Thyroid gland (tissue), 4 donors: ENCODE measurements around the gene ZNF136. TPM values are rescaled to one million over a fixed set of nuclear protein-coding genes. Genes with fewer than 3 reads are reported as not detected.

Source experiments
- DNase-seq, 2 donors: peaks; one replicate each; pipeline ENCODE4 v3.0.0-alpha.2; 2019
- H3K27ac ChIP-seq, 3 donors: fragments of 200-600 bp; sonication (generic); 1 replicate in 2 of 3; 2 replicates in 1 of 3; pipeline ENCODE4 v1.5.1; 2016 to 2019; ENCODE audit warnings: mild to moderate bottlenecking in 1 of 3, moderate library complexity in 1 of 3
- H3K27me3 ChIP-seq: fragments of 200-600 bp; sonication (generic); one replicate; pipeline ENCODE4 v1.5.1; 2019
- H3K36me3 ChIP-seq, 2 donors: fragments of 200-600 bp; sonication (generic); one replicate each; pipeline ENCODE4 v1.5.1; 2016 to 2019
- H3K4me1 ChIP-seq, 2 donors: fragments of 200-600 bp; sonication (generic); one replicate each; pipeline ENCODE4 v1.5.1; 2017 to 2019
- H3K4me3 ChIP-seq, 3 donors: fragments of 200-600 bp; sonication (generic); replicated peaks in 1 of 3; 1 replicate in 2 of 3; 2 replicates in 1 of 3; pipeline ENCODE4 v1.5.1; 2016; ENCODE audit warnings: mild to moderate bottlenecking in 1 of 3
- H3K9me3 ChIP-seq: fragments of 200-600 bp; sonication (generic); one replicate; pipeline ENCODE4 v1.5.1; 2017
- POLR2A ChIP-seq, 2 donors: fragments of 450-650 bp; IDR thresholded peaks; one replicate each; pipeline ENCODE4 v1.6.1; 2017; ENCODE audit warnings: antibody characterized with exemption in 2 of 2, mild to moderate bottlenecking in 2 of 2, moderate library complexity in 1 of 2
- WGBS, 2 donors: methylation state at CpG; one replicate each; pipeline ENCODE4 v1.1.5; 2017; 5-methylcytosine and 5-hydroxymethylcytosine counted together
- intact Hi-C: fragments of 100-400 bp; cut with DNase I; formaldehyde crosslinking; loops from one replicate; pipeline ENCODE4 v1.15.1; 2023
- total RNA-seq, 4 donors: library from RNA; depleted of rRNA; stranded (reverse); fragments of >200 nt; gene quantifications; one replicate each; pipeline ENCODE4 v1.2.3, GENCODE V29; 2016
- TF ChIP-seq, protein P1 (sequence below), 6 experiments: fragments of 200-600 bp in 3 of 6; fragments of 450-650 bp in 3 of 6; sonication (generic) in 3 of 6; IDR thresholded peaks; one replicate each; pipeline ENCODE4 v1.5.1; 2016 to 2019; ENCODE audit warnings: antibody characterized with exemption in 6 of 6, mild to moderate bottlenecking in 2 of 6, inconsistent platforms in 1 of 6, moderate library complexity in 1 of 6

ZNF136 gene
- total RNA-seq, 4 donors from 2014 or later, result 17.6 to 30.2 (median 19.1) TPM

DNA sequence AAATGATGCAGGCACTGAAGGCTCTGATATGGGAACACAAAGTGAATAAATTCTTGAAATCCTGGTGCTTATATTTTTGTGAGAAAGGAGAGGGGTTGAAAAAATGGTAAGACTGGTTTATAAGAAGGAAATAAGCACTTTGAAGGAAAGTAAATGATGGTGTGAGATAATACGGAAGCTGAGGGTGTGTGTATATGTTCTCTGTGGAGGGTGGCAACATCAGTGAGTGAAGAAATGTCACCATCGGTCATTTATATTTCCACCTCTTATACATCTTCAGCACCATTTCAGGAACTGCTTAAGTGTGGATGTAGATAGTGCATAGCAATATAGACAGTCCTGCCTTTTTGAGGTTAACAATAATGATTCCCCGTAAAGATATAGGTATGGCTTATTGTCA is 17.5 kb downstream of the ZNF136 start:
- no peak for DNase-seq
- TF ChIP-seq, protein P1, sequence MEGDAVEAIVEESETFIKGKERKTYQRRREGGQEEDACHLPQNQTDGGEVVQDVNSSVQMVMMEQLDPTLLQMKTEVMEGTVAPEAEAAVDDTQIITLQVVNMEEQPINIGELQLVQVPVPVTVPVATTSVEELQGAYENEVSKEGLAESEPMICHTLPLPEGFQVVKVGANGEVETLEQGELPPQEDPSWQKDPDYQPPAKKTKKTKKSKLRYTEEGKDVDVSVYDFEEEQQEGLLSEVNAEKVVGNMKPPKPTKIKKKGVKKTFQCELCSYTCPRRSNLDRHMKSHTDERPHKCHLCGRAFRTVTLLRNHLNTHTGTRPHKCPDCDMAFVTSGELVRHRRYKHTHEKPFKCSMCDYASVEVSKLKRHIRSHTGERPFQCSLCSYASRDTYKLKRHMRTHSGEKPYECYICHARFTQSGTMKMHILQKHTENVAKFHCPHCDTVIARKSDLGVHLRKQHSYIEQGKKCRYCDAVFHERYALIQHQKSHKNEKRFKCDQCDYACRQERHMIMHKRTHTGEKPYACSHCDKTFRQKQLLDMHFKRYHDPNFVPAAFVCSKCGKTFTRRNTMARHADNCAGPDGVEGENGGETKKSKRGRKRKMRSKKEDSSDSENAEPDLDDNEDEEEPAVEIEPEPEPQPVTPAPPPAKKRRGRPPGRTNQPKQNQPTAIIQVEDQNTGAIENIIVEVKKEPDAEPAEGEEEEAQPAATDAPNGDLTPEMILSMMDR (IDR thresholded peaks at IDR 0.05), result no peak
- no peak for TF ChIP-seq POLR2A (IDR thresholded peaks at IDR 0.05)
- Histone ChIP-seq H3K27ac (no peak overlapping the region), H3K27me3 (no peaks in the 10 kb centered on the region), H3K4me3 (no peak overlapping the region), H3K4me1 (no peaks in the 10 kb centered on the region), H3K9me3 (no peaks in the 10 kb centered on the region), H3K36me3 (no peaks in the 10 kb centered on the region)
- WGBS, 2 donors, result 95 to 96% methylated on average over 3 of the region's 3 CpGs
- intact Hi-C loops, result no loop called here

DNA sequence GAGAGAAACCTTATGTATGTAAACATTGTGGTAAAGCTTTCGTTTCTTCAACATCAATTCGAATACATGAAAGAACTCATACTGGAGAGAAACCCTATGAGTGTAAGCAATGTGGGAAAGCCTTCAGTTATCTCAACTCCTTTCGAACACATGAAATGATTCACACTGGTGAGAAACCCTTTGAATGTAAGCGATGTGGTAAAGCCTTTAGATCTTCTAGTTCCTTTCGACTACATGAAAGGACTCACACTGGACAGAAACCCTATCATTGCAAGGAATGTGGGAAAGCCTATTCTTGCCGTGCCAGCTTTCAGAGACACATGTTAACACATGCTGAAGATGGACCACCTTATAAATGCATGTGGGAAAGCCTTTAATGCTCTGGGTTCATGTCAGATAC is 24.7 kb downstream of the ZNF136 start:
- Histone ChIP-seq H3K36me3 (peaks cover 31 to 38% of the 10 kb centered on the region in 2 donors), H3K4me3 (no peak overlapping the region), H3K27me3 (no peaks in the 10 kb centered on the region), H3K9me3 (peaks cover 5% of the 10 kb centered on the region), H3K4me1 (no peaks in the 10 kb centered on the region), H3K27ac (no peak overlapping the region)
- 97% methylated on average over 6 of the region's 6 CpGs for WGBS, 2 donors
- DNase-seq, result no peak
- intact Hi-C loops, result no loop called here
- TF ChIP-seq, protein P1 (IDR thresholded peaks at IDR 0.05), result no peak
- no peak for TF ChIP-seq POLR2A (IDR thresholded peaks at IDR 0.05)

DNA sequence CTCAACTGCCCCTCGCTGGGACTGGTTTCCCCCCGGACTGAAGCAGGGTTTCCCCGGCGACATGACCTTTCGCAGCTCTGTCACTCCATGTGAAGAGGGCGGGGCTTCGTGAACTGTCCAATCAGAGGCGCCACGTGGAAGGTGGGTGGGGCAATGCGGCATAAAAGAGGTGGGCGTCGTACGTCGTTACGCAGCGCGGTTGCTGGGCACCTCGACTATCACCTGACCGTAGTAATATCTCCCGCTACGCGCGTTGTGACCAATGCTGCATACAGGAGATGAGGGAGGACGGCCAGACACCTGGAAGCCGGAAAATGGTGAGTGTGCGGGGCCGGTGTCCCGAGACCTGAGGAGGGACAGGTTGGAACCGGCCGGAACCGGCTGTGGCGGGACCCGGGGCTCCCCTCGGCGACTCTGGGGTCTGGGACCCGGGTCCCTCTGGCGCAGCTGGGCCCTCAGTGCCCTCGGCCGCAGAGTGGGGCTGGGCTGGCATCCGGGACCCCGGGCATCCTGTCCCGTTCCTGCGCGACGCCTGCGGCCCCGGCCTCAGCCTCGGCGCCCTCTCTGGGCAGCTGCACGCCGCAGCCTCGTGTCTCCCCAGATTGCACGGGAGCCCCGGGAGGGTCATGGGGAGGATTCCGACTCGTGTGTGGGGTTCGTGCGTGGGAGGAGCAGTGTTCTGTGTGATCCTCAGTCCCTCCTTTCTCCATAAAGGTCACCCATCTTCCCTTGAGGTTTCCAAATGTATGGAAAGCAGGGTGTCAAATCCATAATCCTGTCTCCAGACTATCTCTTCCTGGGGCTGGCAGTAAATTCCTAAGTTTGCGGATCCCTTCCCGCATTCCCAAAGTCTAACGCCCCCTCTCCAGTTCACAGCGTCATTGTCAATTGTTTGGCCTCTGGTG is 32.2 kb downstream of the ZNF136 start:
- WGBS, 2 donors, result 0 to 1% methylated on average over 11 to 28 of the region's 62 CpGs
- H3K27me3 ChIP-seq, result no peaks in the 10 kb centered on the region
- peak in 1 of 2 donors; percentile 94 for TF ChIP-seq POLR2A (IDR thresholded peaks at IDR 0.05)
- TF ChIP-seq, protein P1 (IDR thresholded peaks at IDR 0.05), result no peak
- DNase-seq, result peak; percentile 97
- no peaks in the 10 kb centered on the region for H3K9me3 ChIP-seq
- intact Hi-C loops, result no loop called here
- peaks cover 0 to 4% of the 10 kb centered on the region in 2 donors for H3K36me3 ChIP-seq
- peak overlapping the region; percentile 70 to 74 (median 72) for H3K4me3 ChIP-seq
- peaks cover under 1 to 11% of the 10 kb centered on the region in 2 donors for H3K4me1 ChIP-seq
- H3K27ac ChIP-seq, result peak overlapping the region; percentile 61 to 86 (median 80)

DNA sequence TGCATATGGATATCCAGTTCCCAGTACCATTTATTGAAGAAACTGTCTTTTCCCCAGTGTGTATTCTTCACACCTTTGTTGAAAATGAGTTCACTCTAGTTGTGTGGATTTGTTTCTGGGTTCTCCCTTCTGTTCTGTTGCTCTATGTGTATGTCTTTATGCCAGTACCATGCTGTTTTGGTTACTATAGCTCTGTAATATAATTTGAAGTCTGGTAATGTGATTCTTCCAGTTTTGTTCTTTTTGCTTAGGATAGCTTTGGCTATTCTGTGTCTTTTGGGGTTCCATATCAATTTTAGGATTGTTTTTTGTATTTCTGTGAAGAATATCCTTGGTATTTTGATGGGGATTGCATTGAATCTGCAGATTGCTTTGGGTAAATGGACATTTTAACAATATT is 35.2 kb downstream of the ZNF136 start:
- Histone ChIP-seq H3K27ac (no peak overlapping the region), H3K4me3 (no peak overlapping the region), H3K9me3 (no peaks in the 10 kb centered on the region), H3K4me1 (peaks cover 4 to 14% of the 10 kb centered on the region in 2 donors), H3K36me3 (no peaks in the 10 kb centered on the region), H3K27me3 (no peaks in the 10 kb centered on the region)
- TF ChIP-seq POLR2A (IDR thresholded peaks at IDR 0.05), result no peak
- TF ChIP-seq, protein P1 (IDR thresholded peaks at IDR 0.05), result no peak
- intact Hi-C loops, result no loop called here
- no peak for DNase-seq

DNA sequence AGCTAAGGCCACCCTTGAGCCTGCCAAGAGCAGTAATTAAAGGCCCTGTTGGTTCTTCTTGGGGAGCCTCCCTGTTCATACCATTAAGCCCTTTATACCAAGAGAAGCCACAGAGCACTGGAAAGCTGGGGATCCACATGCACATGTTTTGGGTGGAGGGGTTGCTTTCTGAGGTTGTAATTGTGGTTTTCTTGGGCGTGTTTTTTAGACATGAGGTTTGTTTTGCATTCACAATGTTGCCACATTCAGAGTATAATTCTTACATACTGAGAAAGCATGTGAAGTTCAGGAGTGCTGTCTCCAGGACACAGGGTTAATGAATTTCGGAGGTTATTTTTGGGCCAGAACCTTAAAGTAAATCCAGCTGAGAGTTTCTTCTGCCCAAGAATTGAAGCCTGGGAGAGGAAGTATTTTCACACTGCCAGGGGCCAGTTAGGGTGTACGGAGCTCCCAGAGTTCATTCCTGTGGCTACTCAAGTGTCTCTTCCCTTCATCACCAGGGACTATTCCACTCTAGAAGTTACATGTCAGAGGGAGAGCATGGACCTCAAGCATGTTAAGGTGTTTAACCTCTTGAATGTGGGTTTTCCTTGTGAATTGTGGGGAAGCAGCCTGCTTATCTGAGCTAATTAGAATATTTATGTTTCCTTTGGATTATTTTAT is 37.0 kb downstream of the ZNF136 start:
- H3K4me1 ChIP-seq, result peaks cover 4 to 10% of the 10 kb centered on the region in 2 donors
- TF ChIP-seq POLR2A (IDR thresholded peaks at IDR 0.05), result no peak
- TF ChIP-seq, protein P1 (IDR thresholded peaks at IDR 0.05), result no peak
- no peaks in the 10 kb centered on the region for H3K36me3 ChIP-seq
- no peaks in the 10 kb centered on the region for H3K9me3 ChIP-seq
- no peak overlapping the region for H3K4me3 ChIP-seq
- WGBS, 2 donors, result 41 to 48% methylated on average over 3 of the region's 3 CpGs
- no peaks in the 10 kb centered on the region for H3K27me3 ChIP-seq
- H3K27ac ChIP-seq, result peak overlapping the region; percentile 27 to 49 (median 34)
- intact Hi-C loops, result loop anchor here (2.0 kb wide), 1 partner anchor 21 kb away; no protein-coding TSS in a partner anchor
- DNase-seq, result peak; percentile 51 to 58
